Endometrium (tissue), 2 donors: Measurements from ENCODE around the gene MSL1.
A peak's percentile ranks its signal among the peaks of the same experiment; 100 is the strongest.

Experiments used
- FAIRE-seq: peaks from 2 replicates; lab custom pipeline; 2012; peaks lifted over from hg19 to GRCh38; lab: Jason Lieb, UNC
- donor health status: control.
- donor health status: control.

Gene MSL1

DNA sequence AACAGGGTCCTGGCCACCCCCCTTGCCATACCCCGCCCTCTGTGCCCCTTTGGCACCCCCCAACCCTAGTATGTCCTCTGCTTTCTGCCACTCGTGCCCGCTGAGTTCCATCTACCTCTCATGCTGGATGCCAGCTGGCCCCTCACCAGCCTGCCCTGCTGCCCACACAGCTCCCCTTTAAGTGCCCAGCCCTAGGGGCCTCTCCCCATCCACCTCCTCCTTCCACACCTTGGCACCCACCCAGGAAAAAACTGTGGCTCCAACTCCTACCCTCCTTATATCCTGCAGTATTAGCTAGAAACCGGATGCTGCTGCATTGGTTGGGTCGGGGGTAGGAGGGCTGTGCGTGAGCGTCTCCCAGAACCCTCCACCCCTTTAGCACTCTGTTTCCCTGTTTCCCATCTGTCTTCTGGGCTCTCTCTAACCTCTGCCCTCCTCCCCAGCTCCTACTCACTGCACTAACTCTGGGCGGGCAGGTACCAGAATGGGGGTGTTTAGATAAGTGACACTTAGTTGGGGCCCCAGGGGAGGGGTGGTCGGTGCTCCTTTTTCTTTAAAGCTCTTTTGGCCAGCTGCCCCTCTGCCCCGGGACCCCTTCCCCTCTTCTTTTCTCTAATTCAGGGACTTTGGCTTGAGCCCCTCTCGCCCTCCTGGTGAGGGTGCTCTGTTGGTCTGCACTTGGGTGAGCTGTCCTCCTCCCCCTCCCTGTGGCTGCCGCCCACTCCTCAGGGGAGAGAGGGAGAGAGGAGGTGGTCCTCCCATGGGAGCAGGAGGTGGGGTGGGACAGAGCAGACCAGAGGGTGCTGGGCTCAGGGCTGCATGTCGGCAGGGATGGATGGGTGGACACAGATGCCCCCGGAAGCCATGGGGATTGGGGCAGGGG lies 31.3 kb upstream of the MSL1 start:
- FAIRE-seq: no peak

DNA sequence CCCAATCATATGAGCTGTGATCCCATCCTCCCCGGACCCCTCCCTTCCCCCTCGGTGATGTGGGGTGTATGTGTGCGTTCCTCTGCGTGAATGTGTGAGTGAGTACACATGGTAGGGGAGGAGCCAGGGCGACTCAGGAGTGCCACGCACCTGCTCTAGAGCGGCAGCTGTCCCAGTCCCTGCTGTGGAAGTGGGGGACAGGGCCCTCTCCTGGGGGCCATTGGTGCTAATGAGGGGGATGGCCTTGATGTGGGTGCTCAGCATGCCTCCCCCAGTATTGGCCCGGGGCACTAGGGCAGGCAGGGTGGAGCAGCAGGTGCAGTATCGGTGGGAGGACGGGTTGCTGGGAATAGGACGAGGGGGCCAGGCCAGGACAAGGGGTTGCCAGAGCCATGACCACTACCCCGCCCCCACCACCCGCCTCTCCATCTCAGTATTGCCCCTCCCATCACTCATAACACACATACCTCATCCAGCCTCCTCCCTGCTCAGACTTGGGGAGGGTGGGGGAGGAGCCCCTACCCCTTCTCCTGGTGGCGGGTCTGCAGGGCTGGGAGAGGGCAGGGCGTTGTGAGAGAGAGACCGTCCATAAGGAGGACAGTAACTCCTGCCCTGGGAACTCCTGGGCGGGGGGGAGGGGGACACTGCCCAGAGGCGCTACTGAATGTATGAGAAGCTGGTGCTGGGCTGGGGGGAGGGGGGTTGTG lies 29.9 kb upstream of the MSL1 start:
- FAIRE-seq: no peak

DNA sequence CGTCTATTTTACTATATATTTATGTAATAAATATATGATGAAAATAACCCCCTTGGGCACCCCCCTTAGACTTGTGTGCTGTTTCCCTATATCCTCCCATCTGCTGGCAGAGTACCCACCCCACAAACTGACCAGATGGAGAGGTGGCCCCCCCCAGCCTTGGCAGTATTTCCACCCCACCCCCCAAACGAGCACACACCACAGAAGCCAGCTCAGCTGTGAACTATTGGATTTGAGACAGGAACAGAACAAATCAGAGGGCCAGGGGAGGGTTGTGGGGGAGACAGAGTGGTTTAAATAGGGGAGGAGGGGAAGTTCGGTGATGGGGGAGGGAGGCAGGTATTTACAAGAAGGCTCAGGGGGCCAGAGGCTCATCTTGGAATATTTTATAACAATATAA lies 29.2 kb upstream of the MSL1 start:
- no peak for FAIRE-seq

DNA sequence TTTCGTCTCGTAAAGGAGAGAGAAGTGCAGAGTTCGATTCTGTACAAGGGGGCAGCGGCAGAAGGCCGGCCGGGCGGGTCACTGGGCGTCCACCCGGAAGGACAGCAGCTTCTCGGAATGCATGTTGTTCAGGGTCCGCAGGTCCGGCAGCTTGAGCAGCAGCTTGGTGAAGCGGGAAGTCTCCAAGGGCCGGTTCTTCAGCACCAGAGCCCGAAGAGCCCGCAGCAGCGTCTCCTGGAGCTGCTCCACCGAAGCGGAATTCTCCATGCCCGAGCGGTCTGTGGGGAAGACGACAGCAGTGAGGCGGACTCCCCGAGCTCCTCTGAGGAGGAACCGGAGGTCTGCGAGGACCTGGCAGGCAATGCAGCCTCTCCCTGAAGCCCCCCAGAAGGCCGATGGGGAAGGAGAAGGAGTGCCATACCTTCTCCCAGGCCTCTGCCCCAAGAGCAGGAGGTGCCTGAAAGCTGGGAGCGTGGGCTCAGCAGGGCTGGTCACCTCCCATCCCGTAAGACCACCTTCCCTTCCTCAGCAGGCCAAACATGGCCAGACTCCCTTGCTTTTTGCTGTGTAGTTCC lies 28.7 kb upstream of the MSL1 start:
- FAIRE-seq: no peak

DNA sequence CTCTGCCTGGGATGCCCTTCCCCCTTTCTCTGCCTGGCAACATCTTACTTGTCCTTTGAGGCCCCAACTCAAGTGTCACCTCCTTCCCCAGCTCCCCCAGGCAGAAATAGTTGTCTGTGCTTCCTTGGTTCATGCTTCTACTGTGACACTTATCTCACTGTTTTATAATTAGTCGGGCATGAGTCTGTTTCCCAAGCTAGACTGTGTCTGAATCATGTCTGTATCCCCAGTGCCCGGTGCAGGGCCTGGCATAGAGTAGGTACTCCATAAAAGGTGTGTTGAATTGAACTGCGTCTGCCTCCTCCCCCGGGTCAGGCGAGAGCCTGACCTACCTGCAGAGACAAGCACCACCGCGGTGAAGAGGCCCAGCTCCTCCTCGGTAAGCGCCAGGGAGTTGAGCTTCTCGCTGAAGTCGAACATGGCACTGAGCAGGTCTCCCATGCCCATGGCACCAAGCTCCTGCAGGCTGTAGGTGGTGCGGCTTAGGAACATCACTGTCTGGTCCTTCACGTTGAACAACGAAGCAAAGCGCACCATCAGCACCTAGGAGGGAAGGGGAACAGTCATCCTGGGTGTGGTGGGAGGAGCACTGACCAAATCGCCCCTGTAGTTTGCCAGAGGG lies 28.1 kb upstream of the MSL1 start:
- FAIRE-seq: no peak

DNA sequence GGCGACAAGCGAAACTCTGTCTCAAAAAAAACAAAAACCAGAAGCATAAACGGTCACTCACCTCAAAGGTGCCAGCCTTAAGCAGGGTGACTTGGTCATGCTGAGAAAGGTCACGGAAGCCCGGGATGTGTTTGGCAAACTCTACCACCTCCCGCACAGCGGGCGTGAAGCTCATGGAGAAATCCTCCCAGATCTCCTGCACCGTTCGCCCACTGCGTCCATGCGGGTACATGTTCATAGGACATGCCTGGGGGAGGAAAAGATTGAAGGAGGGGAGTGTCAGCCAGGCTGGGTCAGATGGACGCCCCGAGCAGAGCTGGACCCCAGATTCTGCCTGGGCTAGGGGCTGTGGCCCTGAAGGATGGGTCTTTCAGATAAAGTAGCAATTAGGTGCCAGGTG lies 26.9 kb upstream of the MSL1 start:
- FAIRE-seq: no peak

DNA sequence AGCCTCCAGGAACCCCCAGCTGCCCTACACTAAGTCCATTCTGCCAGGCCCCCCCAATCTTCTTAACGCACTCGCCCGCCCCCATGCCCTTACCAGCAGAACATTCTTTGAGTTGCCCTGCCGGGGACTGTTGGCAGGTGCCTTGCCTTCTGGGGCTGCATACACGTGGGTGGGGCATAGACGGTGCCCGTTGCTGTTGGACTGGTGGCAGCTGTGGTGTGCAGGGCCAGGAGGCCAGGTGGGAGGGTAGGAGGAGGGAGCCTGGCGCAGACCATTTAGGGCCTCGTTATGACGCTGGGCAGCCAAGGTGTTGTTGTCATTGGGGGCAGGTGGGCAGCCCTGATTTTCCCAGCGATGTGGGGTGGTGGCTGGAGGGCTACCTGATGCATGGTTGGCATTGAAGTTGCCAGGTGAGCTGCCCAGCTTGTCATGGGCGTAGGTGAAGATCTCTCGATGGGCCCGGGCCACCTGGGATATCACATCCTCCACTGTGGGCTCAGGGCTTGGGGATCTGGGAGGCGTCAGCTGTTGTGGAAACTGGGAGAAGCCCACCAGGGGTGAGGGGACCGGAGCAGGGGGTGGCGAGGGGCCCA lies 26.3 kb upstream of the MSL1 start:
- no peak for FAIRE-seq

DNA sequence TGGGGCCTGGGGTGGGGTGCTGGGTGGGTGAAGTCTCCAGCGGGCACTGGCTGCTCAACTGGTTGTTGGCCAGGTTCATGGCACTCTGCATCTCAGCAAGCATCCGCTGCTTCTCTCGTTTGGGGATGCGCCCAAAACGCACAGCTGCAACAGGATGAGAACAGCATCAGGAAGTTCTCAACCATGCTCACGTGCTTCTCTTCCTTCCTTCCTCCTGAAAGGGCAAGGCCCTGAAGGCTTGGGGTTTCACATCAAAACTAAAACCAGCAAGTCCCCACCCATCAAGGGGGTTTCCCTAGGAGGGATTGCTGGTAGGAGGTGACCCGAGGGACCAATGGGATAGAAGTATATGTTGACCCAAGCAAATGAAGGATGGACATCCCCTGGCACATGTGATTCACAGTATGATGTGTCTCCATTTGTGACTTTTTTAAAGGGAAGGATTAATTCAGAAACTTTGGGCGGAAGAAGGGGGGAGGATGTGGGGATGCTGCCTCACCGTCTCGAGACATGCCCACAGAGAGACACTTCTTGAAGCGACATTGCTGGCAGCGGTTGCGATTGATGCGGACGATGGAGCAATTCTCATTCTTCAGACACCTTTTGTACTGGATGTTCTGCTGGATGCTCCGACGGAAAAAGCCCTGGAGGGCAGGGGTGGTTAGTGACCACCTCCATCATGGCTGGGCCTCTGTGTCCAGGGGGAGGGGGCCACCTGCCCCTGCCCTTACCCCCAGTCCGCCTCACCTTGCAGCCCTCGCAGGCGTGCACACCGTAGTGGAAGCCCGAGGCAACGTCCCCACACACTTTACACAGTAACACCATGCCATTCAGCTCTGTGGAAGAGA lies 25.6 kb upstream of the MSL1 start:
- no peak for FAIRE-seq

DNA sequence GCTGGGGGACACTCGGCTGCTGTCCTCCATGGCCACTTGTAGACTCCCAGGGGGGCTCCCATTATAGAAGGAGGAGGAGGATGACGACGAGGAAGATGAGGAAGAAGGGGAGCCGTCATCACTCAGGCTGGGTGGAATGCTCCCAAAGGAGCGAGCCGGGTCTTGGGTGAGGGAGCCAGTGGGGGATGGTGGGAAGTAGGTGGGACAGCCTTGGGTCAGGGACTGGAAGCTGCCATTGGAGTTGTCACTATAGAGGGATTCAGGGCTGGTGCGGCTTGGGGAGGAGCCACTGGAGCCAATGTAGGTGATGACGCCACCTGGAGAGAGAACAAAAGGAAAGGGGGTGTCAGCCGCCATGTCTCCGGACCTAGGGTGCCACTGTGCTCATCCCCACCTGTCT lies 24.7 kb upstream of the MSL1 start:
- no peak for FAIRE-seq

DNA sequence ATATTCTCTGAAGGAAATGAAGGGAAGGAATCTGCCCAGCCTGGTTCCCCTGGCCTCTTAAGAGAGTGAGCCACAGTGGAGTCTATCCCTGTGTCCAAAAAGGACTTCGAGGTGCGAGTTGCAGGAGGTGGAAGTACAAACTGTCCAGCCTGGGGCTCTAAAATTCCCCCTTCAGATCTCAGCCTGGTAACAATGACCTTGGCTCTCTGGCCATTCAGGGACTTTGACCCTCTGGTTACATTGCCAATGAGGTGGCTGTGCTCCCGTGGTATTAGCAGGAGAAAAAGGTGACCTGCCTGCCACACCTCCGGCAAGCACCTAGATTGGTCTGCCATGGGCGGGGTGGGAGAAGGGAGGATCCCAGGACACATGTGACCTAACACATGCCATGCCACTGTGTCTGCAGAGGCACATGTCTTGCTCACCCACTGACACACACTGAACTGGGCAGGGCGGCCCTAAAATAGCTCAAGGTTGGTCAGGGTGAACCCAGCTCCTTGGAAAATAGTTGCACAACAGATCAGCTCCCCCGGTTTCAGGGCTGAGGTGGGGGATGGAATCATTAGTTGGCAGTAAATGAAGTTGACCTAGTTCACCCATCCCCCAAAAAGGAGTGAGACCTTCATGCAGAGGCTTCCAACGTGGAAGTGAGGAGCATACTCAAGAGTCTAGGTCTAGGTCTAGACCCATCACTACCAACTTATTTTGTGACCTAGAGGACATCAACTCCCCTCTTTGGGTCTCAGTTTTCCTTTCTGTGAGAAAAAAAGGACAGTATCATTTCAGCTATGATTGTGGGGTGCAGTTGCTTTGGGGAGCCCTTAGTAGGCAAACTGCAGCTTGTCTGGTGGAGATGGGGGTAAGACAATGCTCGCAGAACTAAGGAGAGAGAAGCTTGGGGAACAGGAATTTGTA lies 23.6 kb upstream of the MSL1 start:
- no peak for FAIRE-seq

DNA sequence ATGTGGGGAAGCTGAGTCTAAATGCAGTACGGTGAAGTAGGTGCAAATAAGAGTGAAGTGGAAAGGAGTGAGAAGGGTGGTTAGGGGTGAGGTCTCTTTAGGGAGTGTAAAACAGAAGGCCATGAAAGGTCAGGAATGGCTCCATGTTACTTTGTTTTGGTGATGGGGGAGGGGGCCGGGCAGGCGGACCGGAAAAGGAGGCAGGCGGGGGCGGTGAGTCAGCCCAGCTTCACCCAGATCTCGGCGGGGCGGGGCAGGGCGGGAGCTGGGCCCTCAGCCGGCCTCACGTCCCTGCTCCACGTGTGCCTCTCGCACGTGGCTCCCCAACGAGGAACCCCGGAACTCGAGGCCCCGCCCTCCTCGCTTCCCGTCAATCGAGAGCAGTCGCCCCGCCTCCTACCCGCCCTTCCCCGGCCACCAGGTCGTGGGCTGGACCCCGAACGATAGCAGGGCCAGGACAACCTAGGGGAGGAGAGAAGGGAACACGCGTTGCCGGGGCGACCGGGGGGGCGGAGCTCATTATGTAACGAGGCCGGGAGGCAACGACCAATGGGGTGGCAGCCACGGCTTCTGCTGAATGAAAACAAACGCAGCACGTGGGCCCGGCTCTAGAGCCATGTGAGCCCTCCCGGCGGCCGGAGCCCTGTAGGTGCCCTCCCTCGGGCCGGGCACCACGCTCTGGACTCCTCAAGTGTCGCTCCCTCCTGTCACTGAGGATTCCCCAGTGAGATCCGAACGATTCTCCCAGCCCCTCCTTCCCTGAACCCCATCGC lies 22.7 kb upstream of the MSL1 start:
- peak; percentile 84 for FAIRE-seq

DNA sequence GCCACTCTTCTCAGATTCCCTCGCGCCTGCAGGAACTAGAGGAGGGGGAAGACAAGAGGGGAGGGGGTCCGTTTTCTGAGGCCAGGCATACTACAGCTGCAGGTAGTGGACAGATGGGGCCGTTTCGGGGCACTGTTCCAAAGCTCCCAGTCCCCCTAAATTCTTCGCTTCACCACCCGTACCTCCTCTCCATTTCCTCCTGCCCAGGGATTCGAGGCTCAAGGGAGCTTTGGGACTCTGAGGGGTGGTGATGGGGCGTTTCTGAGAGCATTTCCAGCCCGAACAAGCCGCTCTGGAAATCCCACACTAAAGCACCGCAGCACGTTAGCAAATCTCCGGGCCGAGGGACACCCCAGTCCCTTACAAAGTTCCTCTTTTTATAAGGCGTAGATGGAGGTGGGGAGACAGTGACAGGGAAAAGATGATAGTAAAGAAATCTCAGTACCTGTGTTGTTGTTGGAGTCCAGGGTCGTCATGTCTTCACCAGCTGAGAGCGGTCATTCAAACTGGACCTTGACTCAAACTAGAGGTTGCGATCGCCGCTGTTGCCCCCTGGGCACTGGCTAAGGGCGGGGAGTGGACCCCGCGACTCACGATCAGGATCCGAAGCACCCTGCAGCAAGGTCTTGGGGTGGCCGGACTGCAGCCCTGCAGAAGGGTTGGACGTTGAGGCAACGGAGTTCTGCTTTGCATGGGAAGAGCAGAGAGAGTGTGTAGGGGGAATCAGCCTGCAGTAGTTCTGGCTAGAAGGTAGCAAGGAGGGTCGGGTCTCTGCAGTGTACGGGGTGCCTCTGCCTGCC lies 22.0 kb upstream of the MSL1 start:
- FAIRE-seq: no peak

DNA sequence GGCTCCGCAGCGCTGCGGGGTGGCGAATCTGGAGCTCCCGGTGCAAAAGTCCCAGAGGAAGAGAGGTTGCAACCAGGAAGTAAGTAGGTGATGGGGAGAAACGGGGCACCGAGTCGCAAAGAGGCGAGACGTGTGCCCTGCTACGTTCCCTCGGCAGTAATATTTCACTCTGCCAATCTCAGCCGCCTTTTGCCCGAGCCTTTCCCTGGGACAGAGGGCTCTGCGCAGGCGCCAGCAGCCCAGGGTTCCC lies 21.4 kb upstream of the MSL1 start, which contains the start of gene NR1D1:
Gene NR1D1 (minus strand): TSS at position 171 of the 250 bp plus-strand sequence. CDS start 495 bp downstream, outside the sequence.
- no peak for FAIRE-seq

DNA sequence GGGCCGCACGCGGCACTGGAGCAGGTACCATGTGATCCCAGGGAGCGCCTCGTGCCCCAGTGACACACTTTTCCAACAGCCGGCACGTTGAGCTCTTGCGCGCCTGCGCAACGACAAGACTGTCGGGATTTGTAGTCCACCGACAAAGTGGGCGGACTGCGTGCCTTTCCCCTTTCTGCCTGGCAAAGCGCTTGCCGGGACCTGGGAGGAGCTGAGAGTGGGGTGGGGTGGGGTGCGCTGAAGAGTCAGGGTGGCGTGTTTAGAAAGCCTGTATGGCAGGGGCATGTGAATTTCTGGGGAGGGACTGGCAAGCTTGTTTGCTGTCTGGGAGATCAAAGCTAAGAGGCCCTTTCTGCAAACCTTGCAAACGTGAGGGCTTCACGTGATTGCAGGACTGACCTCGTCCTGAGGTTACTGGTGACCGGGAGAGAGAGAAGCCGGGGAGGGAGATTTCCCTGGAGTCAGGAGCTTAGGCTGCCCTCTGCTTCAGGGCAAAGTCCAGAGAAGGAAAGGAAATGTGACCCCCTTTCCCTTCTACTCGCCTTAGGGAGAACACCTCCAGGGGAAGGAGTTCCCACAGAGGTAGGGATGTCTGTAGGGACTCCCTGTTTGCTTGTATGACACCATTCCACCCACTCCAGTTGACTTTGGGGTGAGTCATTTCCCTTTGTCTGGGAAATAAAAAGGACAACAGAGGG lies 21.0 kb upstream of the MSL1 start:
- FAIRE-seq: peak; percentile 15

DNA sequence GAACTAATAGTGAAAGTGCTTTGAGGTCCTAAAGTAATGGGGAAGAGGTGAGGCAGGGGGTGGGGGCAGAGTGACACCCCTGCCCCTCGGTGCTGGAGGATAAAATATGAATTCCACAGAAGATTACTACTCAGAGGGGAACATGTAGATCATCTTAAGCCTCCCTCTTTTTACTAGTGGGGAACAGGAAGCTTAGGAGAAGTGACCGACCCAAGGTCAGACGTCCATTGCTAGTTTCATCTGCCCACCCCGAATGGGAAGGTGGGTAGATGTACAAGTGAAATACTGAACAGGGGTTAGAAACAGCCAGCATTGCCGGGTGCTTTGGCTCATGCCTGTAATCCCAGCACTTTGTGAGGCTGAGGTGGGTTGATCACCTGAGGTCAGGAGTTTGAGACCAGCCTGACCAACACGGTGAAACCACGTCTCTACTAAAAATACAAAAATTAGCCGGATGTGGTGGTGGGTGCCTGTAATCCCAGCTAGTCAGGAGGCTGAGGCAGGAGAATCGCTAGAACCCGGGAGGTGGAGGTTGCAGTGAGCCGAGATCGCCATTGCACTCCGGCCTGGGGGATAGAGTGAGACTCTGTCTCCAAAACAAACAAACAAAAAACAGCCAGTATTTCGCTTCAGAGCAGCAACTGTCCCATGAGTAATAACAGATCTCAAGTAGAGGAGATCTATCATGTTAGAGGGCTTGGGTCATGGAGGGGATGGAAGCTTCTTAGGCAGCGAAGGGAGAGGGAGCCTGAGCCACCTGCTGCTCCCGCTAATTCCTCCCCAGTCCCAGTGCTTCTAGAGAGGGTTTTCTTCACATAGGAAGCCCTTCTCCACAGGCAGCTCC lies 20.2 kb upstream of the MSL1 start:
- no peak for FAIRE-seq

DNA sequence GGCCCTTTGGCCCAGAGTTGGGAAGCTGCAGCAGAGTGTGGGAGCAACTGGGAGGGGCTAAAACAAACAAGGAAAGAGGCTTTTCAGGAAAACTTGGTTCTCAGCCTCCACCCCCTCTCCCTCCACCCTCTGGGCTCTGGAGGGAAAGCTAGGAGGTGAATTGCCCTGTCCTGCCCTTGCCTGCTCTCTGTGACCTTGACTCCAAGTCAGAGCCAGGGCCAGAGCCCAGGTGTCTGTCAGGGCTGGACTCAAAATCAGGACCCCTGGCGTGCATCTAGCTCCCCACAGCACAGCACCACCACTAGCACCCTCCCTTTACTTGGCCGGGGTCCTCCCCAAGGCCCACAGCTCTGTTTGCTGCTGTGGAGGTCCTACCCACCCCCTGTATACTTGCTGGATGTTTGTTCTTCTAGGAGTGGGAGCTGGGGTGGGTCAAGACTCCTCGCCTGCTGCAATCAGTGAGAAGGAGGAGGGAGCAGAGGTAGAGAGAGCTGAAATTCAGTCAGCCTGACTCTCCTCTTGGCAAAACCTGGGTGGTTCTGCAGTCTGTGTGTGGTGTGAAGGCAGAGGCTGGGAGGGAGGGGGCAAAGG lies 18.6 kb upstream of the MSL1 start:
- FAIRE-seq: no peak

DNA sequence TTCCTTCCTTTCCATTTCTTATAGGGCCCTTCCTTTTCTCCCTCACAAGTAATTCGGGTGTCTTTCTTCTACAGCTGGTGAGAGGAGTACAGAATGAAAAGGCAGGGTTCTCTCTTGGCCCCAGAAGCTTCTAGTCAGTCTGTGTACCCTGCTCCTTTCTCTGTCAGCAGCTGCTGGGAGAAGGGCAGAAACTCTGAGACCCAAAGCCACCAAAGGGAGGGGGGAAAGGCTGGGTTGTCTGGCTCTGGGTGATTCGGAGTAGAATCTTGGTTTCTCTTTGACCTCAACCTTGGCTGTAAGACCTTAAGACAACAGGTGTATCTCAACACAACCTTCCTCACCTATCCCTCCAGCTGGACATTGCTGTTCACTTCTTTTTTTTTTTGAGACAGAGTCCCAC lies 18.1 kb upstream of the MSL1 start:
- FAIRE-seq: no peak
